COLO829 (cell line): Measurements from ENCODE around the gene MSTO1.
"Not testable (repeated sequence)": the region's sequence is repeated elsewhere in the genome, so short reads cannot be mapped to it uniquely, and the experiment has no call there.

Experiments
- DNase-seq: peaks from one replicate; pipeline ENCODE4 v3.0.0; 2012; ENCODE audit warnings: low spot score

MSTO1 gene

GRCh38 chr1:155613226-155613625 is 3.2 kb downstream of the MSTO1 start:
- not testable (repeated sequence) for DNase-seq

GRCh38 chr1:155622191-155622590 is 12.2 kb downstream of the MSTO1 start:
- DNase-seq, result no peak

DNA sequence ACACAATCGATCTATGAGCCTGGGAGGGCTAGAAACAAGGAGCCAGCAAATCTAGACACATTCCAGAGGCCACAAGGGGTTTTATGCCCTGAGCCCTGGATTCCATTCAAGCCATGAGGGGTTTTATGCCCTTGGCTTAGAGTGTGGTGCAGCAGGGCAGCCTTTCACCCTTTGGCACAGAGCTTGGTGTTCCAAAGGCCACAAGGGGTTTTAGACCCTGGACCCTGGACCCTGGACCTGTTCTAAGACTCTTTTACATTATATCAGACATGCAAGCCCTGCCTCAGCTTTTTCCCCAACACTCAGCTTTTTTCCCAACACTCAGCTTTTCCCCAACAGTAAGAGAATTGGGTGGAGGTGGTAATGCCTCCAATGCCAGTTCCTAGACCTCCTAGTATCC is 13.3 kb downstream of the MSTO1 start:
- no peak for DNase-seq

DNA sequence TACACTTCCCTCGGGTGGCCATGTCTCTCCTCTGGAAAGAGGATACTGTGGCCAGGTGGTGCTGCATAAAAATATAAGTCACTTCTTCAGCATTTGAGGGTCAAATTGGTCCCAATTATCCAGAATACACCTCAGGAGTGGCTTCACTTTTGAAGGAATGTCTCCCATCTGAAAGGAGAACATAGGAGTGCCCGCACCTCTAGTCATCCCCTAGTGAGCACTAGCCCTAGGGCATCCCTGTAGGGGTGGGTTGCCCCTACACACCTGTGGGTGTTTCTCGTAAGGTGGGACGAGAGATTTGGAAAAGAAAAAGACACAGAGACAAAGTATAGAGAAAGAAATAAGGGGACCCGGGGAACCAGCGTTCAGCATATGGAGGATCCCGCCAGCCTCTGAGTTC is 16.4 kb downstream of the MSTO1 start:
- not testable (repeated sequence) for DNase-seq

DNA sequence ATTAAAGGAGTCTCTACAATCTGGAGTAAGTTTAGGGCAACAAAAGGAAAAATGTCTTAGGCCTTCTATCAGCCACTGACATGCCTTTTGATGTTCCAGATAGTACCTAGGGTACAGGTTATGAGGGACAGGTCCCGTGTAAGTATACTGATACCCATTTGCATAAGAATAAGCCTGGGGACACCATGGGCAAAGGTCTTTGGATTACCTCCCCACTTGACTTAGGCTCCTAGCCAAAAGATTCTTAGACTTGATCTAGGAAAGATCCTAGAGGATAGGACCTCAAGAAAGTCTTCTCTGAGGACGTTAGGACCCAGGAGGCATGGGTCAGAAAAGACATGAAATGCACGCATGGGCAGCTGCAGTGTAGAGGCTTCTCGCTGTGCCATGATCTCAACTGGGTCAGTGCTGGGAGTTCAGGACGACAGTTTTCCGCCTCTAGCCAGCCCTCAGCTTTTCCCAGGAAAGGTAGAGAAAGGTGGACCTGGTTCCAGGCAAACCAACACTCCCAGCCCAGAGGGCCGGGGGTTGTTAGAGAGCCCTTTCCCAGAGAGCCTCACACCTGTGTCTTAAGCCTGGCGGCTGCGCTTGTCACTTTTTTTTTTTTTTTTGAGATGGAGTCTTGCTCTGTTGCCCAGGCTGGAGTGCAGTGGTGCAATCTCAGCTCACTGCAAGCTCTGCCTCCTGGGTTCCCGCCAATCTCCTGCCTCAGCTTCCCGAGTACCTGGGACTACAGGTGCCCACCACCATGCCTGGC is 26.6 kb downstream of the MSTO1 start:
- no peak for DNase-seq

- DNase-seq, result no peak
Measured at GRCh38 chr1:155640367-155640766, 30.3 kb downstream of the MSTO1 start.

- not testable (repeated sequence) for DNase-seq
Measured at GRCh38 chr1:155642559-155643180, 32.7 kb downstream of the MSTO1 start.

DNA sequence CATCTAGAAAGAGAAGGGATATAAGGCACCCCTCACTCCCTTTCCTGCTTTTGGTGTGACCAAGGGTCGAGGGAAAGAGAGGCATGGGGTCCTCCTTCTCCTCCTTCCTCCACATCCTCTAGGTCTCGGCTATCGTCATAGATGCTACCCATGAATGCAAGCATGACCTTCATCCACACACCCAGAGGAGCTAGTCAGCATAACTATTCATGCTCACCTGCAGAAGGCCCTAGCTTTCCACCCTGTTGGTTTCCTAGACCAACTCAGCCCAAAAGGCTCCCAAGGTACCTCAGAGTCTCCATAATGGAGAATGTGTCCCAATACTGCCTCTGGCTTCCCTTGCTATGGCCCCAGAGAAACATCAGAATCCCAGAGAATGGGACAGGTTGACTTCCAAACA is 33.2 kb downstream of the MSTO1 start:
- no peak for DNase-seq

- peak; percentile 33 for DNase-seq
Measured at GRCh38 chr1:155645034-155645598, 35.1 kb downstream of the MSTO1 start.

DNA sequence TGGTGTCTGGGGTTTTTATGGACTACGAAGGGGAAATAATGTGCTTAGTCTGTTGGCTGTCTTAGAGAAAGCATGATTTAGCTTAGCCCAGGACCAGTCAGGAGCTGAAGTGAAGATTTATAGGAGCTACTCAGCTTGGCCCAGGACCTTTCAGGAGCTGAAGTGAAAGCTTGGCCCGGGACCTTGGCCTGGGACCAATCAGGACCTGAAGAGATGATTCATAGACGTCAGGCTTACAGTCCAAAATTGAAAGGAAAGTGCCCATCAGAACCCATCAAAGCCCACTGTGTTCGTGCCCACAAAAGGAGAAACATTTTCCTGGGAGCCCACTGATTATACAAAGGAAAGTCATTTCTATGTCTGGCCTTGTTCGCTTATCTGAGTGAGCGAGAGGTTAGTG is 35.6 kb downstream of the MSTO1 start:
- DNase-seq, result peak; percentile 79

DNA sequence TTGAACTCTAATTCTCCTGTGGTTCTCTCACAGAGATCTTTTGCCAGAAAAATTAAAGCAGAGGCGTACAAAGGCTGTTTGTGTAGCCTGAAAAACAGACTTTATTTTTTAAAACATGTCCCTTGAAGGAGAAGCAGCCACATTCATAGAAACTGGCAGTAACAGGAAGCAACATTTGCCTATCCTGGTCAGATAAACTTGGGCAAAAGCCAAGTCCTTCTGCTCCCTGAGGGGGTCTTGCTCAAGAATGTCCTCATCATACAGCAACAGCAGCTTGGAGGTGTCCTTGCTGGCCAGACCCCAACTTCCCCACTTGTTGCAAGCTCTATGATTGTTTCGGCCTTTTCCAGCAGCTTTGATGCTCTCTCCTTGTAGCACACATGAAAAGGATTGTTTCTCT is 36.3 kb downstream of the MSTO1 start:
- DNase-seq, result peak; percentile 86

GRCh38 chr1:155648207-155649147 is 38.5 kb downstream of the MSTO1 start:
- DNase-seq, result peak; percentile 83

DNA sequence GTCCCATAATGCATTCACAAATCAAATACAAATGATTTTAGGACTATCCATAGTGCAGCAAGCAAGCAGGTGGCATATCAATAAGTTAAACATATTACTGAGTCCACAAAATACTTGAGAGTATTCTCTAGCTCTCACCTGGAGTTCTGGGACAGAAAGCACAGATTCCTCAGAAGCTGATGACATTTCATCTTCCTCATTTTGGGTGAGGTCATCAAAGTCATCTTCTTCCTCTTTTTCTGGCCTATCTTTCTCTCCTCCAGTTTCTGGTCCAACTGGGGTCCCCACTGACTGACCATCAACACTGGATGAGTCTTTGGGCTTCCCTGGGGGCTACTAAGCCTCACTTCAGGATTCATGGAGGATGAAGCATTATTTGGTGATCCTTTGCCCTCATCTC is 39.7 kb downstream of the MSTO1 start:
- DNase-seq, result no peak

DNA sequence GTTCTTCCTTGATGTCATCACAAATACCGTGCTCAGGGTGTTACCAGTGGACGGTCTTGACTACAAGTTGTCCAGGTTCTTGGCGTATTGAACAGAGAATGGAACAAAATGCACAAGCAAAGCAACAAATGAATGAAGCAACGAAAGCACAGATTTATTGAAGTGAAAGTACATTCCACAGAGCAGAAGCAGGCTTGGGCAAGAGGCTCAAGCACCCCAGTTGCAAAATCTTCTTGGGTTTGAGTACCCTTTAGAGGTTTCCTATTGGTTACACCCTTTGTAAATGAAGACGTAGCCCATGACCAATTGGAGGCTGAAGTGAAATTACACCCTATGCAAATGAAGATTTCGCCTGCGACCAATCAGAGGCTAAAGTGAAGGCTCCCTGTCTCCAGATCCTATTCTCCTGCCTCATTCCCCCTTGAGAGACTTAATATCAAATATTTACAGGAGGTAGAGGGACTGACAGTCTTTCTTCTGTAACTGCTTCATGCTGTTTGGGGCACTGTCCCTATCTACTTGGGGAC is 40.3 kb downstream of the MSTO1 start:
- no peak for DNase-seq

GRCh38 chr1:155651861-155652661 is 42.0 kb downstream of the MSTO1 start:
- peak; percentile 38 for DNase-seq

GRCh38 chr1:155652951-155653350 is 42.9 kb downstream of the MSTO1 start:
- no peak for DNase-seq

GRCh38 chr1:155657463-155657862 is 47.4 kb downstream of the MSTO1 start:
- no peak for DNase-seq

DNA sequence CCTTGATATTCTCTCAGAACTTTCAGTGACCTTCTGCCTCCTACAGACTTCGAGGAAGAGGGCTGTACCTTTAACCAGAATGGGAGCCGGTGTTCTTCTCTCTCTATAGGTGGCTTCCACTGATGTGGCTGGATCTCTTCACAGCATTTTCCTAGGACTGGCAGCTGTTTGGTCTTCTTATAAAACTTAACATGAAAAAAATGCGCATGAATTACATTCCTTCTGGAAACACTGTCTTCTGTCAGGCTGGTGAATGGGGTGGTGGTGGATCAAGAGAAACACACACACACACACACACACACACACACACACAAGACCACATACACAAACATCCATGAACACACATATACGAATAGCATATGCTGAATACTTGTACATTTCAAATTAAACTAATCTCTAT is 51.2 kb downstream of the MSTO1 start:
- not testable (repeated sequence) for DNase-seq
